Pancreas (tissue), 10 donors: ENCODE data around the gene CDK6. TPM values are rescaled to one million over a fixed set of nuclear protein-coding genes. Genes with fewer than 3 reads are reported as not detected.

Experiments used
- ATAC-seq, 4 donors: fragments of 200-7000 bp; cut with Tn5 transposase; one replicate each; pipeline versions ENCODE4 v1.8.0 to v1.9.1; 2020; ENCODE audit warnings: mild to moderate bottlenecking in 4 of 4, moderate library complexity in 4 of 4
- DNase-seq, 6 donors: peaks; one replicate each; pipeline ENCODE4 v3.0.0-alpha.2; 2020
- FAIRE-seq: peaks from 2 replicates; lab custom pipeline; 2012; peaks lifted over from hg19 to GRCh38; lab: Jason Lieb, UNC
- H3K27ac ChIP-seq, 4 donors: fragments of 200-600 bp; sonication (generic); 1 replicate in 3 of 4; 2 replicates in 1 of 4; pipeline versions ENCODE4 v1.5.0 to v1.8.0; 2020
- H3K27me3 ChIP-seq, 4 donors: fragments of 200-600 bp; one replicate each; pipeline ENCODE4 v1.8.0; 2021
- H3K36me3 ChIP-seq, 3 donors: fragments of 200-600 bp; sonication (generic) in 1 of 3; one replicate each; pipeline versions ENCODE4 v1.5.0 to v1.8.0; 2020 to 2021
- H3K4me1 ChIP-seq, 3 donors: fragments of 200-600 bp; one replicate each; pipeline ENCODE4 v1.8.0; 2021
- H3K4me3 ChIP-seq, 4 donors: fragments of 200-600 bp; sonication (generic) in 2 of 4; one replicate each; pipeline versions ENCODE4 v1.5.0 to v1.8.0; 2020 to 2021
- H3K9me3 ChIP-seq, 4 donors: fragments of 200-600 bp; one replicate each; pipeline ENCODE4 v1.8.0; 2021
- WGBS, 2 donors: extraction: QIAGEN DNeasy Blood & Tissue Kit; methylation state at CpG; one replicate each; pipeline ENCODE4 v1.1.7; 2013; 5-methylcytosine and 5-hydroxymethylcytosine counted together
- intact Hi-C, 3 donors: fragments of 100-400 bp; cut with DNase I; formaldehyde crosslinking; loops; one replicate each; pipeline versions ENCODE4 v1.11.1 to v1.14.2; 2022
- polyA plus RNA-seq, 2 donors: library from polyadenylated mRNA; stranded (reverse); fragments of 200-250 nt; gene quantifications; one replicate each; pipeline ENCODE4 v1.2.3, GENCODE V29; 2013
- total RNA-seq, 6 donors: library from RNA; stranded (reverse); fragmentation: NEBNext Ultra II Directional in 4 of 6; extraction: Animal tissue kit (Norgen Biotek cat#: 25700) in 4 of 6; gene quantifications; one replicate each; pipeline versions ENCODE4 v1.2.1 to v1.2.4, GENCODE V29; 2021 to 2023
- TF ChIP-seq, protein P1 (sequence below), 4 donors: fragments of 200-600 bp; sonication (generic) in 3 of 4; IDR thresholded peaks; one replicate each; pipeline versions ENCODE4 v1.5.0 to v1.8.0; 2021; ENCODE audit warnings: antibody characterized with exemption in 4 of 4
- donor health status: healthy with polysubstance abuse.
- donor health status: DM: no; HTN: no; CAD: no; lungs with moderate emphysema.
- donor health status: DM: no; HTN: no; CAD: no.
- donor health status: control.
- donor health status: control.
- donor health status: Bipolar disorder and iron deficiency.
- donor health status: DM: yes; HTN: yes; CAD: no.
- donor health status: DM: no; HTN: no; CAD: no.
- donor health status: DM: no; HTN: no; CAD: no.
- donor health status: DM: yes; HTN: yes; CAD: no.

The CDK6 gene
- total and polyA plus RNA-seq, 8 donors: 2.4 to 33.4 (median 18.7) TPM

- TF ChIP-seq, protein P1, sequence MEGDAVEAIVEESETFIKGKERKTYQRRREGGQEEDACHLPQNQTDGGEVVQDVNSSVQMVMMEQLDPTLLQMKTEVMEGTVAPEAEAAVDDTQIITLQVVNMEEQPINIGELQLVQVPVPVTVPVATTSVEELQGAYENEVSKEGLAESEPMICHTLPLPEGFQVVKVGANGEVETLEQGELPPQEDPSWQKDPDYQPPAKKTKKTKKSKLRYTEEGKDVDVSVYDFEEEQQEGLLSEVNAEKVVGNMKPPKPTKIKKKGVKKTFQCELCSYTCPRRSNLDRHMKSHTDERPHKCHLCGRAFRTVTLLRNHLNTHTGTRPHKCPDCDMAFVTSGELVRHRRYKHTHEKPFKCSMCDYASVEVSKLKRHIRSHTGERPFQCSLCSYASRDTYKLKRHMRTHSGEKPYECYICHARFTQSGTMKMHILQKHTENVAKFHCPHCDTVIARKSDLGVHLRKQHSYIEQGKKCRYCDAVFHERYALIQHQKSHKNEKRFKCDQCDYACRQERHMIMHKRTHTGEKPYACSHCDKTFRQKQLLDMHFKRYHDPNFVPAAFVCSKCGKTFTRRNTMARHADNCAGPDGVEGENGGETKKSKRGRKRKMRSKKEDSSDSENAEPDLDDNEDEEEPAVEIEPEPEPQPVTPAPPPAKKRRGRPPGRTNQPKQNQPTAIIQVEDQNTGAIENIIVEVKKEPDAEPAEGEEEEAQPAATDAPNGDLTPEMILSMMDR (IDR thresholded peaks at IDR 0.05): no peak
- no peak for DNase-seq
- 45 to 58% methylated on average over 1 of the region's 1 CpG for WGBS, 2 donors
- H3K27me3 ChIP-seq: no peaks in the 10 kb centered on the region
- H3K36me3 ChIP-seq: peaks cover 0 to 4% (median 0%) of the 10 kb centered on the region in 3 donors
- no peak for ATAC-seq
- FAIRE-seq: no peak
- H3K9me3 ChIP-seq: no peaks in the 10 kb centered on the region
- intact Hi-C loops: no loop called here
- H3K27ac ChIP-seq: no peak overlapping the region
- no peak overlapping the region for H3K4me3 ChIP-seq
- peaks cover 0 to 11% (median 0%) of the 10 kb centered on the region in 3 donors for H3K4me1 ChIP-seq
Observed at GRCh38 chr7:92727755-92728154, 108.6 kb downstream of the CDK6 start.

DNA sequence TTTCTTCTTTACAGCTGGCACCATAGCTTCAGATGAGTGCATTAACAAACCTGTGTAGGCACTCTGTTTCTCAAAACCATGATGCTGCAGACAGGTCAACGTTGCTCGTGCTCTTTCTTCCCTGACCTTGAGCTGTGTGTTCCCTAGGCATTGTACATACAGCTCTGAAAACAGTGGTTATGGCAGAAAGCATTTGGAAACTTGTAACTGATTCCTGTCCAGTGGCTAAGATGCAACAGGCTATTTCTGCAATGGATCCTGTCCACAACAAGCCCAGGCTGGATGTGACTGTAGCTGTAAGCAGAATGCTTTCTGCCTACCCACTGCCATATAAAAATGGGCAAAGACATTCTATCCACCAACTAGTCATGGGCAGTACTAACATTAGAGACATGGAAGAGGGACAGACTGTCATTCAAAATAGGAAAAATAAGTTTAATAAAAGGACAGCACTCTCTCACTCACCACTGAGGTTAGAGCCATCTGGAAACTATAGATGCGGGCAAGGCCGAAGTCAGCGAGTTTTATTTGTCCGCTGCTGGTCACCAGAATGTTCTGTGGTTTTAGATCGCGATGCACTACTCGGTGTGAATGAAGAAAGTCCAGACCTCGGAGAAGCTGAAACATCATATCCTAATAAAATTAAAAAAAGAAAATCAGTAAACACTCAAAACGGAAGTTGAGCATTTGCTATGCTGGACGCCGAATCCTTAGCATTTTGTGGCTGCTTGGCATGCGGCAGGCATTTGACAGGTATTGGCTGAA lies 111.0 kb downstream of the CDK6 start:
- Histone ChIP-seq H3K36me3 (peaks cover 0 to 4% (median 0%) of the 10 kb centered on the region in 3 donors), H3K27me3 (no peaks in the 10 kb centered on the region), H3K27ac (no peak overlapping the region), H3K9me3 (no peaks in the 10 kb centered on the region), H3K4me3 (no peak overlapping the region), H3K4me1 (peaks cover 0 to 11% (median 0%) of the 10 kb centered on the region in 3 donors)
- TF ChIP-seq, protein P1 (IDR thresholded peaks at IDR 0.05): no peak
- intact Hi-C loops: no loop called here
- DNase-seq (no peak), ATAC-seq (no peak), FAIRE-seq (no peak)
- 87 to 88% methylated on average over 14 of the region's 14 CpGs for WGBS, 2 donors

- peaks cover 0 to 4% (median 0%) of the 10 kb centered on the region in 3 donors for H3K36me3 ChIP-seq
- no peak overlapping the region for H3K4me3 ChIP-seq
- DNase-seq: no peak
- TF ChIP-seq, protein P1 (IDR thresholded peaks at IDR 0.05): no peak
- H3K4me1 ChIP-seq: peaks cover 0 to 14% (median 5%) of the 10 kb centered on the region in 3 donors
- intact Hi-C loops: no loop called here
- no peak for FAIRE-seq
- peak in 2 of 4 donors; percentile 53 to 68 for ATAC-seq
- H3K27ac ChIP-seq: no peak overlapping the region
- no peaks in the 10 kb centered on the region for H3K27me3 ChIP-seq
- WGBS, 2 donors: 79 to 84% methylated on average over 5 of the region's 5 CpGs
- H3K9me3 ChIP-seq: no peaks in the 10 kb centered on the region
Observed at GRCh38 chr7:92723943-92724342, 112.4 kb downstream of the CDK6 start.

- intact Hi-C loops: no loop called here
- Histone ChIP-seq H3K36me3 (peaks cover 0 to 4% (median 0%) of the 10 kb centered on the region in 3 donors), H3K4me3 (no peak overlapping the region), H3K9me3 (no peaks in the 10 kb centered on the region), H3K27me3 (no peaks in the 10 kb centered on the region), H3K27ac (peak overlapping the region in 1 of 4 donors; percentile 2), H3K4me1 (peaks cover 0 to 18% (median 10%) of the 10 kb centered on the region in 3 donors)
- no peak for ATAC-seq
- FAIRE-seq: no peak
- TF ChIP-seq, protein P1 (IDR thresholded peaks at IDR 0.05): no peak
- 88 to 93% methylated on average over 2 of the region's 2 CpGs for WGBS, 2 donors
- DNase-seq: no peak
Observed at GRCh38 chr7:92723205-92723604, 113.2 kb downstream of the CDK6 start.

GRCh38 chr7:92722541-92722940 lies 113.8 kb downstream of the CDK6 start:
- no peak for FAIRE-seq
- intact Hi-C loops: no loop called here
- H3K4me3 ChIP-seq: no peak overlapping the region
- TF ChIP-seq, protein P1 (IDR thresholded peaks at IDR 0.05): no peak
- H3K27me3 ChIP-seq: no peaks in the 10 kb centered on the region
- H3K27ac ChIP-seq: no peak overlapping the region
- DNase-seq: no peak
- ATAC-seq: no peak
- H3K9me3 ChIP-seq: no peaks in the 10 kb centered on the region
- H3K36me3 ChIP-seq: peaks cover 0 to 4% (median 0%) of the 10 kb centered on the region in 3 donors
- peaks cover 0 to 18% (median 10%) of the 10 kb centered on the region in 3 donors for H3K4me1 ChIP-seq
- 85 to 93% methylated on average over 1 of the region's 1 CpG for WGBS, 2 donors
